BJ (cell line): ENCODE measurements around the gene NEU1. TPM values are rescaled to one million over a fixed set of nuclear protein-coding genes. Genes with fewer than 3 reads are reported as not detected.
A peak's percentile ranks its signal among the peaks of the same experiment; 100 is the strongest.
"Not testable (repeated sequence)": the region's sequence is repeated elsewhere in the genome, so short reads cannot be mapped to it uniquely, and the experiment has no call there.

Experiments
- CTCF ChIA-PET: fragments of 350-600 bp; formaldehyde crosslinking; extraction: SDS; loops from one replicate; lab custom pipeline; 2021; ENCODE audit warnings: antibody characterized with exemption, inconsistent platforms; lab: Yijun Ruan, JAX
- POLR2A ChIA-PET: fragments of 300-600 bp; sonication (Branson Sonifier 250); formaldehyde crosslinking; extraction: SDS; loops from one replicate; lab custom pipeline; 2021; ENCODE audit warnings: antibody characterized with exemption; lab: Charles Lee
- DNase-seq: peaks from one replicate; pipeline ENCODE4 v3.0.0-alpha.2; 2011; ENCODE audit warnings: low read depth
- H3K27me3 ChIP-seq: 2 replicates; pipeline ENCODE4 v1.6.0; 2011; ENCODE audit warnings: low read length; ENCODE audit not compliant: control insufficient read depth, insufficient read depth
- H3K36me3 ChIP-seq: 2 replicates; pipeline ENCODE4 v1.5.1; 2011; ENCODE audit warnings: low read length; ENCODE audit not compliant: control insufficient read depth, insufficient read depth
- H3K4me3 ChIP-seq: 2 replicates; pipeline ENCODE4 v1.5.1; 2011; ENCODE audit warnings: low read depth, mild to moderate bottlenecking, control low read depth, low read length
- CTCF ChIP-seq: IDR thresholded peaks from 2 replicates; pipeline ENCODE4 v1.5.1; 2011; ENCODE audit warnings: low read depth, mild to moderate bottlenecking, control low read depth, inconsistent platforms, low read length, moderate library complexity; ENCODE audit not compliant: insufficient read depth
- polyA plus RNA-seq: library from polyadenylated mRNA; depleted of rRNA; stranded (reverse); fragments of >200 nt; gene quantifications from 2 replicates; pipeline ENCODE4 v1.2.3, GENCODE V29; 2011

Gene NEU1
- polyA plus RNA-seq, 1 experiment = 48.1 TPM

DNA sequence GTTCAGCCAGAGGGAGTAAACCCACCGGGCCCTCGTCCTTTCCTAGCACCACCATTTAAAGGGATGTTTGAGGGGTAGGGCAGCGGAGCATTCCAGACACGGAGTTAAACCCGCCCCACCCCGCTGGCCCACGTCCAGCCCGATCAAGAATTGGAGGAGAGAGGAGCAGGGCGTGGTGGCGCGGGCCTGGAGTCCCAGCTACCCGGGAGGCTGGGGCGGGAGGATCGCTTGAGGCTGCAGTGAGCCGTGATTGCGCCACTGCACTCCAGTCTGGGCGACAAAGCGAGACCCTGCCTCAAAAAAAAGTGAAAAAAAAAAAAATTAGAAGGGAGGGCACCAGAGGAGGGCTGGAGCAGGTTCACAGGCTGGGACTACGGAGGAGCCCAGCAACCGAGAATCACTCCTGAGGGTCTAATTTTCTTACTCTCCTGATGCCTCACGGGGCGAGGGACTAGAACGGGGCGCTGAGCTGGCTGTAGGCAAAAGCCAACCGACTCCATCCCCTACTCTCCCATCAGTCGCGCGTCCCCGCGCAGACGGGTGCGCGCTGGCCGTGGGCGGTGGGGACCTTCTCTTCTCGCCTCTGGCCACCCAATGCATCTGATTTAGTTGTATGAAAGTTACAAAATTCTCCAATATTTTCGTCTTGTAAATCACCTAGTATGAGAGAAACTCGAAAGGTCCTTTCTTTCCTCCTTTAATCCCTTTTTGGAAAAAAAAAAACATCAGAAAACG, 41.2 kb downstream of the NEU1 start:
- Histone ChIP-seq H3K36me3 (no peaks in the 10 kb centered on the region), H3K4me3 (peak overlapping the region; percentile 50), H3K27me3 (no peaks in the 10 kb centered on the region)
- DNase-seq = no peak
- ChIA-PET POLR2A (interaction anchor here (1.2 kb wide), 1 partner anchor 15 kb away, joined by 4 read pairs; the partner anchor contains the start of gene LSM2), CTCF (interaction anchor here (0.6 to 2.1 kb wide), 3 partner anchors 30 to 157 kb away, joined by 3 to 6 read pairs (median 3); partner anchors contain the start of gene GPANK1)
- TF ChIP-seq CTCF = no peak

DNA sequence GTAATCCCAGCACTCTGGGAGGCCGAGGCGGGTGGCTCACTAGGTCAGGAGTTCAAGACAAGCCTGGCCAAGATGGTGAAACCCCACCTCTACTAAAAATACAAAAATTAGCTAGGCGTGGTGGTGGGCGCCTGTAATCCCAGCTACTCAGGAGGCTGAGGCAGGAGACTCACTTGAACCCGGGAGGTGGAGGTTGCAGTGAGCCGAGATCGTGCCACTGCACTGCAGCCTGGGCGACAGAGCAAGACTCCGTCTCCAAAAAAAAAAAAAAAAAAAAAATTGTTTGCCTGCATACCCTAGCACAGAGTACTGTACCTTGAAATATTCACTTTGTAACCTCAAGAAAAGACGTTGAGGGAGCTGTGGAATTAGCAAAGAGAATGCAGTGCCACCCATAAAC, 42.2 kb downstream of the NEU1 start:
- POLR2A ChIA-PET, H3K4me3 ChIP-seq, H3K27me3 ChIP-seq, H3K36me3 ChIP-seq, DNase-seq: not testable (repeated sequence)
- CTCF ChIA-PET = interaction anchor here (1.7 kb wide), 1 partner anchor 14 kb away, joined by 3 read pairs; the partner anchor contains the start of gene LSM2

GRCh38 chr6:31819871-31820299, 42.7 kb downstream of the NEU1 start:
- CTCF ChIA-PET = interaction anchor here (1.7 kb wide), 1 partner anchor 13 kb away, joined by 3 read pairs; the partner anchor contains the start of gene LSM2
- POLR2A ChIA-PET = interaction anchor here (0.6 kb wide), 1 partner anchor 219 kb away, joined by 9 read pairs; no protein-coding TSS in a partner anchor
- TF ChIP-seq CTCF = no peak

GRCh38 chr6:31817929-31818511, 44.6 kb downstream of the NEU1 start:
- POLR2A ChIA-PET, H3K27me3 ChIP-seq, CTCF ChIA-PET, DNase-seq, H3K36me3 ChIP-seq: not testable (repeated sequence)
- H3K4me3 ChIP-seq = peak overlapping the region; percentile 41

More at GRCh38 chr6:31819871-31820299, 42.7 kb downstream of the NEU1 start:
- DNase-seq = no peak
- no peaks in the 10 kb centered on the region for H3K36me3 ChIP-seq
- H3K4me3 ChIP-seq = no peak overlapping the region
- no peaks in the 10 kb centered on the region for H3K27me3 ChIP-seq

GRCh38 chr6:31817133-31817928, 45.3 kb downstream of the NEU1 start:
- CTCF ChIA-PET, POLR2A ChIA-PET, DNase-seq, H3K36me3 ChIP-seq, H3K27me3 ChIP-seq: not testable (repeated sequence)
- H3K4me3 ChIP-seq = peak overlapping the region; percentile 41

- no peaks in the 10 kb centered on the region for H3K27me3 ChIP-seq
- peak within 1 kb of the TSS; percentile 60 for H3K4me3 ChIP-seq
- TF ChIP-seq CTCF = no peak
- CTCF ChIA-PET = interaction anchor here (0.9 to 1.8 kb wide), 4 partner anchors 12 to 45 kb away, joined by 4 to 8 read pairs (median 4); partner anchors contain the start of genes HSPA1B and VARS1
- DNase-seq = peak; percentile 72
- POLR2A ChIA-PET = interaction anchor here (0.6 to 1.8 kb wide), 4 partner anchors 9 to 81 kb away, joined by 5 to 9 read pairs (median 8); partner anchors contain the start of genes HSPA1B and LSM2
- H3K36me3 ChIP-seq = no peaks in the 10 kb centered on the region
Measured at GRCh38 chr6:31815025-31815838, 47.4 kb downstream of the NEU1 start, which contains the start of the genes HSPA1A and HSPA1L. Gene HSPA1A, plus strand, starts transcription at chr6:31815543. Its CDS starts 214 bp downstream, at chr6:31815757. Gene HSPA1L, minus strand, starts transcription at chr6:31815283. Its CDS starts 3,311 bp downstream, at chr6:31811972.
